PC-3 (cell line): ENCODE measurements around the gene PDSS2. TPM values are rescaled to one million over a fixed set of nuclear protein-coding genes. Genes with fewer than 3 reads are reported as not detected.

Experiments used
- ATAC-seq: fragments of 200-7000 bp; cut with Tn5 transposase; 2 replicates; pipeline ENCODE4 v1.9.1; 2020; ENCODE audit warnings: mild to moderate bottlenecking, moderate library complexity
- BruUV-seq: library from RNA; stranded (reverse); fragments of 400-500 nt; replicated peaks from 2 replicates; lab custom pipeline; 2021; lab: Mats Ljungman, UMichigan
- CTCF ChIA-PET: fragments of 300-600 bp; sonication (Branson Sonifier 250); formaldehyde crosslinking; loops from one replicate; lab custom pipeline; 2022; ENCODE audit warnings: antibody characterized with exemption; lab: Charles Lee
- POLR2A ChIA-PET: fragments of 300-600 bp; sonication (Branson Sonifier 250); formaldehyde crosslinking; loops from one replicate; lab custom pipeline; 2022; ENCODE audit warnings: antibody characterized with exemption; ENCODE audit not compliant: unreplicated experiment; lab: Charles Lee
- DNase-seq: peaks from one replicate; pipeline ENCODE4 v3.0.0-alpha.2; 2015
- H2AFZ ChIP-seq: fragments of 300-600 bp; sonication (generic); 2 replicates; pipeline ENCODE4 v1.6.0; 2016; ENCODE audit warnings: antibody characterized with exemption, low read length
- H3F3A ChIP-seq: fragments of 300-600 bp; sonication (generic); one replicate; pipeline ENCODE4 v1.6.0; 2017; ENCODE audit warnings: antibody characterized with exemption, low read length, control low read depth, mild to moderate bottlenecking; ENCODE audit not compliant: unreplicated experiment
- H3K27ac ChIP-seq: fragments of 300-600 bp; sonication (generic); 2 replicates; pipeline ENCODE4 v1.5.1; 2016; ENCODE audit warnings: mild to moderate bottlenecking, low read length
- H3K27me3 ChIP-seq: fragments of 300-600 bp; sonication (generic); 2 replicates; pipeline ENCODE4 v1.6.1; 2016; ENCODE audit warnings: low read length, mixed read lengths
- H3K36me3 ChIP-seq: fragments of 300-600 bp; sonication (generic); 2 replicates; pipeline ENCODE4 v1.6.1; 2016; ENCODE audit warnings: low read depth, mixed run types, low read length, mixed read lengths
- H3K4me1 ChIP-seq: fragments of 300-600 bp; sonication (generic); 2 replicates; pipeline ENCODE4 v1.5.1; 2016; ENCODE audit warnings: low read length; ENCODE audit not compliant: insufficient read depth
- H3K4me2 ChIP-seq: fragments of 300-600 bp; sonication (generic); 2 replicates; pipeline ENCODE4 v1.6.0; 2016; ENCODE audit warnings: low read length
- H3K4me3 ChIP-seq: fragments of 300-600 bp; sonication (generic); 2 replicates; pipeline ENCODE4 v1.5.1; 2016; ENCODE audit warnings: mild to moderate bottlenecking, low read length, mixed read lengths
- H3K79me2 ChIP-seq: fragments of 300-600 bp; sonication (generic); 2 replicates; pipeline ENCODE4 v1.6.1; 2017; ENCODE audit warnings: low read length, mixed read lengths
- H3K9ac ChIP-seq: fragments of 300-600 bp; sonication (generic); 2 replicates; pipeline ENCODE4 v1.6.0; 2016; ENCODE audit warnings: mild to moderate bottlenecking, low read length
- H3K9me2 ChIP-seq: fragments of 300-600 bp; sonication (generic); replicated peaks from 2 replicates; pipeline ENCODE4 v1.6.1; 2016; ENCODE audit warnings: mixed run types, low read length, mixed read lengths
- H3K9me3 ChIP-seq: fragments of 300-600 bp; sonication (generic); 2 replicates; pipeline ENCODE4 v1.6.1; 2016; ENCODE audit warnings: low read length, mixed read lengths
- H4K20me1 ChIP-seq: fragments of 300-600 bp; sonication (generic); 2 replicates; pipeline ENCODE4 v1.6.1; 2016; ENCODE audit warnings: low read length, mixed read lengths
- CTCF ChIP-seq: fragments of 300-600 bp; sonication (generic); conservative IDR thresholded peaks from 2 replicates; pipeline ENCODE4 v1.5.1; 2017; ENCODE audit warnings: antibody characterized with exemption, low read depth, mild to moderate bottlenecking, low read length
- EZH2 ChIP-seq: fragments of 300-600 bp; sonication (generic); IDR thresholded peaks from one replicate; pipeline ENCODE4 v1.6.1; 2017; ENCODE audit warnings: antibody characterized with exemption, mild to moderate bottlenecking, low read length; ENCODE audit not compliant: unreplicated experiment
- EZH2phosphoT487 ChIP-seq: fragments of 300-600 bp; sonication (generic); IDR thresholded peaks from 2 replicates; pipeline ENCODE4 v1.6.1; 2018; ENCODE audit warnings: mild to moderate bottlenecking, antibody characterized with exemption, low read length, borderline replicate concordance
- intact Hi-C: fragments of 100-400 bp; cut with micrococcal nuclease; formaldehyde crosslinking; loops from 2 replicates; pipeline ENCODE4 v1.9.0; 2023
- total RNA-seq: library from RNA; depleted of rRNA; stranded (reverse); fragments of >200 nt; gene quantifications from 2 replicates; pipeline ENCODE4 v1.2.3, GENCODE V29; 2014

Gene PDSS2
- total RNA-seq, 1 experiment from 2014 or later = 6.6 TPM

DNA sequence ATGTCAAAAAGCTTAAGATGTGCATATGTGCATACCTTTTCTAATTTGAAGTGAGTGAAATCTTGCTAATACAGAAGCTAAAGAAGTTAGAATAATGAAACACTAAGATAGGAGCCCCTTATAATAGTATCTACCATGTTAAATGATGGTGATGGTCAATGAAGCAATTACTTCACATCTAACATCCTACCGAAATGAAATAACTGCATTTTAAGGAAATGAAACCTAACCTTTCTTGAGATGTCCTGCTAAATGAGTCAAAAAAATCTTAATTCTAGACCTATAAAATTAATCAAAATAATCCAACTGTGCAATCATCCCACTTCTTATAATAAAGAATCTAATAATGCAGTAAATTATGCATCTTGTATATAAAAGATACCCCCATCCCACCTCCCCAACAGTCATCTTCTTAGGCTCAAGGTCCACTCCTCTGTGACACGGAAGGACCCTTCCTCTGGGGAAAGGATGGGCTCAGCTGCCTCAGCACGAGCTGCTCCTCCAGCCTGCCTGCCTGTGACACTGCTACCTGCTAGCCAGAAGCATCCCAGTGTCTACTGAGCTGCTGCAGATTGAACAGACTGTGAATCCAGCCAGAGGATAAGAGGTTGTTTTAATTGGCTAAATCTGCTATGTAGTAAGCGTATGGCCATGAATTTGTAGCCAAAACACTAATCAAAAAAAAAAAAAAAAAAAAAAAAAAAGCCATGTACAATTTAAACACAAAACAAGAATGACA, 214.5 kb downstream of the PDSS2 start:
- no peak for ATAC-seq
- POLR2A ChIA-PET = no interaction called here
- intact Hi-C loops = no loop called here

GRCh38 chr6:107244082-107244741, 215.2 kb downstream of the PDSS2 start:
- H3K4me1 ChIP-seq = no peaks in the 10 kb centered on the region
- no peak overlapping the region for H3K4me3 ChIP-seq
- H3K36me3 ChIP-seq = no peaks in the 10 kb centered on the region
- H3K9me3 ChIP-seq = no peaks in the 10 kb centered on the region
- no peaks in the 10 kb centered on the region for H3K27me3 ChIP-seq
- no peak overlapping the region for H2AFZ ChIP-seq
- ChIA-PET CTCF (no interaction called here), POLR2A (no interaction called here)
- H3K4me2 ChIP-seq = no peak overlapping the region
- H3K79me2 ChIP-seq = no peaks in the 10 kb centered on the region
- BruUV-seq = no TSS peak
- H3K9me2 ChIP-seq = no peaks in the 10 kb centered on the region
- ATAC-seq = no peak
- H3K9ac ChIP-seq = no peak overlapping the region
- H4K20me1 ChIP-seq = no peaks in the 10 kb centered on the region
- intact Hi-C loops = no loop called here
- H3K27ac ChIP-seq = no peak overlapping the region
- no peaks in the 10 kb centered on the region for H3F3A ChIP-seq
- no peak for DNase-seq
- no peak for TF ChIP-seq CTCF
- no peak for TF ChIP-seq EZH2
- TF ChIP-seq EZH2phosphoT487 = no peak

More for the DNA sequence above, 214.5 kb downstream of the PDSS2 start:
- CTCF ChIA-PET = no interaction called here
- no peak overlapping the region for H2AFZ ChIP-seq
- no peak overlapping the region for H3K4me2 ChIP-seq
- H3K9me2 ChIP-seq = no peaks in the 10 kb centered on the region
- no peaks in the 10 kb centered on the region for H3K27me3 ChIP-seq
- no peak overlapping the region for H3K4me3 ChIP-seq
- H3K9me3 ChIP-seq = no peaks in the 10 kb centered on the region
- no peak for DNase-seq
- no peaks in the 10 kb centered on the region for H3F3A ChIP-seq
- no peak overlapping the region for H3K27ac ChIP-seq
- no peak overlapping the region for H3K9ac ChIP-seq
- TF ChIP-seq EZH2 (no peak), EZH2phosphoT487 (no peak), CTCF (no peak)
- H3K4me1 ChIP-seq = no peaks in the 10 kb centered on the region
- H3K36me3 ChIP-seq = no peaks in the 10 kb centered on the region
- H4K20me1 ChIP-seq = no peaks in the 10 kb centered on the region
- no TSS peak for BruUV-seq
- H3K79me2 ChIP-seq = no peaks in the 10 kb centered on the region

GRCh38 chr6:107243471-107243870, 215.9 kb downstream of the PDSS2 start:
- no peaks in the 10 kb centered on the region for H3K36me3 ChIP-seq
- POLR2A ChIA-PET = no interaction called here
- no peaks in the 10 kb centered on the region for H3K79me2 ChIP-seq
- TF ChIP-seq EZH2phosphoT487 = no peak
- no peak for TF ChIP-seq CTCF
- TF ChIP-seq EZH2 = no peak
- H3K9ac ChIP-seq = no peak overlapping the region
- no peaks in the 10 kb centered on the region for H3K9me2 ChIP-seq
- H3K4me1 ChIP-seq = no peaks in the 10 kb centered on the region
- H3K27ac ChIP-seq = no peak overlapping the region
- H3F3A ChIP-seq = no peaks in the 10 kb centered on the region
- H3K4me3 ChIP-seq = no peak overlapping the region
- ATAC-seq (no peak), DNase-seq (no peak)
- no peak overlapping the region for H2AFZ ChIP-seq
- no peaks in the 10 kb centered on the region for H3K27me3 ChIP-seq
- CTCF ChIA-PET = no interaction called here
- intact Hi-C loops = no loop called here
- H3K4me2 ChIP-seq = no peak overlapping the region
- no peaks in the 10 kb centered on the region for H4K20me1 ChIP-seq
- no peaks in the 10 kb centered on the region for H3K9me3 ChIP-seq
- BruUV-seq = no TSS peak
